Amygdala (tissue), 56 donors: Measurements from ENCODE around the gene DPM3.
"Not testable (repeated sequence)": the region's sequence is repeated elsewhere in the genome, so short reads cannot be mapped to it uniquely, and the experiment has no call there.

ENCODE experiments used
- DNase-seq, 56 donors: peaks; one replicate each; lab custom pipeline; 2025; lab: John Stamatoyannopoulos, UW

Gene DPM3

GRCh38 chr1:155175927-155176371 is 35.6 kb upstream of the DPM3 start:
- DNase-seq: peak in 3 of 56 donors; percentile 19 to 35 (median 25)

GRCh38 chr1:155175281-155175926 is 35.1 kb upstream of the DPM3 start:
- DNase-seq: peak in 6 of 56 donors; percentile 17 to 35 (median 26)

GRCh38 chr1:155174324-155175280 is 34.3 kb upstream of the DPM3 start:
- peak in 27 of 56 donors; percentile 30 to 85 (median 45) for DNase-seq

GRCh38 chr1:155173478-155174323 is 33.4 kb upstream of the DPM3 start, which contains the start of gene TRIM46:
Gene TRIM46, plus strand, starts transcription at chr1:155173849. Its CDS starts 118 bp downstream, at chr1:155173967.
- peak in 40 of 56 donors; percentile 25 to 80 (median 59) for DNase-seq

DNA sequence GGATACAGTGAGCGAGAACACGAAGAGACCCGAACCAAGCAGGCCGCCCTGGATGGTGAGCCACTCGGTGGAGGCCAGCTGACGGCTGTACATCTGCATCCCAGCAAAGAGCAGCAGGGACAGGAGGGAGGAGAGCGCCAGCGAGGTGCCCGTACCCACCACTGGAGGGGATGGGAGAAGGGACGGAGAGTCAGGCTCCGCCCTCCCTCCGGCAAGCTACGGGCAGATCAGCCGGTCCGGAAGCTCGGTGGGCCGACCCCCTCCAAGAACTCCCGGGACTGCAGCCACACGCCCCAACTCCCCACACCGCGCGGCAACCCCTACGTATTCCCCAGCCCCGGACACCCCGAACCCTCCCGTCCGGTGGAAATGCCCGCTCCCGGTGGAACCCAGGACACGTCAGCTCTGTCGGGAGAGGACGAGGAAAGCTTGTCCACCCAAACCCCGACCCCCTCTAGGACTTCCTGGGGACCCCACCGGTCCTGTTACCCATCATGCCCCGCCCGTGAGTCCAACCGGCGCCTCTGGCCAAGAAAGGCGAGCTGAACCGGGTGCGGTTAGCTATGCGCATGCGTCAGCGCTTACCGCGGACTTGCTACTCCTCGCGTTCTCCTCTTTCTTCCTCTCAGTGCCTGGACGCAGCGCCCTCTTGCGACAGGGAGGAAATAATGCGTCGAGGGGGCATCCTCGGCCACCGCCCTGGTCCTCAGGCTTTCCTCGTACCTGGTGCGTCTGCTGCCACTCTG is 32.6 kb upstream of the DPM3 start, which contains the start of gene KRTCAP2:
Gene KRTCAP2 (minus strand): TSS at position 573 of the 746 bp plus-strand sequence. CDS start 80 bp downstream, at position 493.
- peak; percentile 42 to 96 (median 89) for DNase-seq

DNA sequence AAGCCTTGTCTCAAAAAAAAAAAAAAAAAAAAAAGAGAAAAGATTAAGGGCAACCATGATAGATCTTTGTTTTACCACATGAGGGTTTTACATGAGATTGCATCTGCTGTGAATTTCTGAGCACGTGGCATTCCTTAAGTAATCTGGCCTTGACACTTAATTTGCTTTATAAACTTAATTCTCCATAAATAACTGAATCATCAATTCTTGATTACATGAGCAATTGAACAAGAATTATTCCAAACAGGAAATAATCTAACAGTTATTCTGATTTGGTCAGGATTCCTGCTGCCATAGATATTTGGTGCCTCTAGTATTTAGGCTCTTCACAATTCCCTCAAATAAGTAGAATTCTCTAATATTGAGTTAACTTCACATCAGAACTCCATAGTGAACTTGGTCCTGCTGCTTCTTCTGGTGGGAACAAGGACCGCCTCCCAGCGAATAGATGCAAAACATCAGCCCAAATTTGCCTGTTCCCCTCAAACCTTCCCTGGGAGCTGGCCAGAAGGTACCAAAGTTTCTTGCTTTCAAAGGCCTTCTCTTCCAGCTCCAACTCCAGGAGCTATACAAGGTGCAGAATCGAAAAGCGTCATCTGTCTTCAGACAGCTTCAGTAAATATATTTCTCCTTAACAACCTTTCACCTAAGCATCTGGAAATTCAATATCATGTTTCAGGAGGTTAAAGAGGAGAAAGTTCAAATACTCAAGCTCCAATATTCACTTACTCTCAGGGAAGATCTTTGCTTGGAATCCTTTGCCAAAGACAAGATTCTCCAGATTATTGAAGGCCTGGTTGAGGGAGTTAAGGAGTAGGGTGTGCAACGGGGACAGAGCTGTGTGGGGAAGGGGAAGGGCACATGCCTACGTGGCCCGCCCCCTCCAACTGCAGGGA is 31.8 kb upstream of the DPM3 start:
- no peak for DNase-seq

DNA sequence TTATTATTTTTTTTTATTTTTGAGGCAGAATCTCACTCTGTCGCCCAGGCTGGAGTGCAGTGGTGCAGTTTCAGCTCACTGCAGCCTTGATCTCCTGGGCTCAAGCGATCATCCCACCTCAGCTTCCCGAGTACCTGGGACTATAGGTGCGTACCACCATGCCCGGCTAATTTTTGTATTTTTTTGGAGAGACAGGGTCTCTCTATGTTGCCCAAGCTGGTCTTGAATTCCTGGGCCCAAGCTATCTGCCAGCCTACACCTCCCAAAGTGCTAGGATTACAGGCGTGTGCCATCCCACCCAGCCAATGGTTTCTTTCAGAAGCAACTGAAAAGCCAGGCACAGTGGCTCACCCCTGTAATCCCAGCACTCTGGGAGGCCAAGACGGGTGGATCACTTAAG is 30.5 kb upstream of the DPM3 start:
- DNase-seq: no peak

DNA sequence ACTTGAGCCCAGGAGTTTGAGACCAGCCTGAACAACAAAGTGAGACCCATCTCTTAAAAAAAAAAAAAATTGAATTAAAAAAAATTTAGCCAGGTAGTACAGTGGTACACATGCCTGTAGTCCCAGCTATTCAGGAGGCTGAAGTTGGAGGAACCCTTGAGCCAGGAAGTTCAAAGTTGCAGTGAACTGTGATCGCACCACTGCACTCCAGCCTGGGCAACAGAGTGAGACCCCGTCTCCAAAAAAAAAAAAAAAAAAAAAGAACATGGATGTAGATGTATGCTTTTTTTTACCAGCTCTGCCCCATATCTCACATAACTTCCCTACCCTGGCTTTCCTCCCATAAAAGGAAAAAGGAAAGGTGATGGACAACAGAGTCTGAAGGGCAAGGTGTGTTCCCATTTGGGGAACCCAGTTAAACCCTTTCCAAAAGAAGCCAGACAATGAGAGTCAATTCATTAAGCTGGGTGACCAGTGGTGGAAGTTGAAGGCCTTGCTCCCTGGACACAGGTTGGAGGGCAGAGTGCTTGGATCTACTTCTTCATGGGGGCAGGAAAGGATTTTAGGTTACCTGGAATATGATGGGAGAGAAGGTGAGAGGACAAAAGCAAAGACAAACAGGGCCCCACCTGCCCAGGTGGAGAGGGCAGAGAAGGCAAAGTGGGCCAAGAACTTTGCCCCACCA is 29.9 kb upstream of the DPM3 start:
- DNase-seq: no peak

DNA sequence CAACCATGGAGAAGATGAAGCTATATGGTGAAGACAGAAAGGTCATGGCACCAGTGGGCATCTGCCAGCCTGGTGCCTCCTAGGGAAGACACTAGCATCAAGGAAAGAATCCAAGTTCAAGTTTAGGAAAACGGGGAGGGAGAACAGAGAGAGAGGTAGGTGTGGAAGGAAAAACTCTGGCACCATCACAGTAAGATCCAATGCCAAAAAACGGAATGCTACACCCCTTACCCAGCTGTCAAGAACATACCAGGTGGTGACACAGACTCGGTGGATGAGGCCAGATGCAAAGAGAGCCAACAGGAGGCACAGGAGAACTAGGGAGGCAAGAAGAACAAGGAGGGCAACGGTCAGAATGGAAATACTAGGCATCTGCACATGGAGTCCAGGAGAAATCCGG is 29.2 kb upstream of the DPM3 start:
- no peak for DNase-seq

DNA sequence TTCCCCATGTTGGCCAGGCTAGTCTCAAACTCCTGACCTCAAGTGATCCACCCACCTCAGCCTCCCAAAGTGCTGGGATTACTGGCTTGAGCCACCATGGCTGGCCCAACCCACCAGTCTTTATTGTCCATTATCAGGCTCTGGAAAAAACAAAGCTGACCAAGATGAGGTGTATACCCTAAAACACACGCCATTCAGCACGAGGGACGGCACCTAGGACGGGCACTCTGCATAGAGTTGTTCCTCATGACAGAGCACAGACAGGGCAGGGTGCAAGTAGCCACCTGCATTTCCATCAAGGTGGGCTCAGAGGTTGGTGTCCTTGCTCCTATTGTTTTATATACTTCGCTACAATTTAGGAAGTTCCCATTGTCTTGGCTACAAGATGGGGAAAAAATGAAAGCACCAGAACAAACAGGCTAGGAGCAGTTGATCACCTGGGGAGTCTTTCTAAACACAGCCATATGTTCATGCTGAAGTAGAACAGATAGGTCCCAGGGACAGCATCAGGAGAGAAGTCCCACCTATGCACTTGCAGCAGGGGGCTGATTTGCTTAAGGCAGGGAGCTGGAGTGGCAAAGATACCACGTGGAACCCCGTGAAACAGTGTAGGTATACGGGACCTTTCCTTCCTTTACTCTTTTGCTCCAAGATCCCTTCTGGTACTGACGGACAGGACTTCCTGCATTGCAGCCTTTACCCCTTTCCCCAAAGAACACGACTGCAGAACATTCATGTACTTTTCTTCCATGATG is 28.3 kb upstream of the DPM3 start:
- DNase-seq: no peak

DNA sequence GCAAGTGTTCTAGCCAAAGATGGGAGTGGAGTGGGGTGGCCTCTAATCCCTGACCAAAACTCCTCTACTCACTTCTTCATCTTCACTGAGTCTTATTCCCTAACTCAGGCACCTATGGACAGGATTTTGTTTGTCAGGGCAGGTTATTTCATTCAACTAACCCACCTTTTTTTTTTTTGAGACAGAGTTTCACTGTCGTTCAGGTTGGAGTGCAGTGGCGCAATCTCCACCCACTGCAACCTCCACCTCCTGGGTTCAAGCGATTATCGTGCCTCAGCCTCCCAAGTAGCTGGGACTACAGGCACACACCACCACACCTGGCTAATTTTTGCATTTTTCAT is 27.7 kb upstream of the DPM3 start:
- DNase-seq: not testable (repeated sequence)

GRCh38 chr1:155167166-155168104 is 27.1 kb upstream of the DPM3 start:
- DNase-seq: peak in 54 of 56 donors; percentile 24 to 96 (median 80)

- DNase-seq: peak in 24 of 56 donors; percentile 19 to 74 (median 48)
Observed at GRCh38 chr1:155166471-155167165, 26.3 kb upstream of the DPM3 start.

GRCh38 chr1:155166051-155166470 is 25.7 kb upstream of the DPM3 start:
- no peak for DNase-seq

DNA sequence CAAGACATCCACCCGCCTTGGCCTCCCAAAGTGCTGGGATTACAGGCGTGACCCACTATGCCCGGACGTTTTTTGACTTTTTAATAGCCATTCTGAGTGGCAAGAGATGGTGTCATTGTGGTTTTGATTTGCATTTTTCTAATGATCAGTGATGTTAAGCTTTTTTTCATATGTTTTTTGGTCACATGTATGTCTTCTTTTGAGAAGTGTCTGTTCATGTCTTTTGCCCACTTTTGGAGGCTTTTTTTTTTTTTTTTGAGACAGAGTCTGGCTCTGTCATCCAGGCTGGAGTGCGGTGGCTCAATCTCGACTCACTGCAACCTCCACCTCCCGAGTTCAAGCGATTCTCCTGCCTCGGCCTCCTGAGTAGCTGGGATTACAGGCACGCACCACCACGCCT is 24.3 kb upstream of the DPM3 start:
- not testable (repeated sequence) for DNase-seq
